RWPE2 (cell line): ENCODE results near the gene PTPRN2.

ENCODE experiments used
- ATAC-seq: fragments of 200-7000 bp; cut with Tn5 transposase; 3 replicates; pipeline ENCODE4 v1.9.1; 2021; ENCODE audit warnings: low read depth
- DNase-seq: peaks from one replicate; pipeline ENCODE4 v3.0.0-alpha.2; 2020; ENCODE audit warnings: low spot score
- H3K27ac ChIP-seq: fragments of 450-650 bp; 2 replicates; pipeline ENCODE4 v1.5.1; 2017; ENCODE audit warnings: mild to moderate bottlenecking; ENCODE audit not compliant: poor library complexity, severe bottlenecking
- H3K27me3 ChIP-seq: fragments of 250-450 bp; sonication (Bioruptor Pico); 2 replicates; pipeline ENCODE4 v1.5.1; 2021; ENCODE audit warnings: mild to moderate bottlenecking, moderate library complexity; ENCODE audit not compliant: insufficient read depth, poor library complexity, severe bottlenecking
- H3K36me3 ChIP-seq: fragments of 250-450 bp; sonication (Bioruptor Pico); 2 replicates; pipeline ENCODE4 v1.5.1; 2020; ENCODE audit warnings: low read depth, mild to moderate bottlenecking, moderate library complexity
- H3K4me1 ChIP-seq: fragments of 250-450 bp; sonication (Bioruptor Pico); 2 replicates; pipeline ENCODE4 v1.5.1; 2021; ENCODE audit warnings: mild to moderate bottlenecking, moderate library complexity; ENCODE audit not compliant: insufficient read depth, poor library complexity, severe bottlenecking
- H3K4me3 ChIP-seq: fragments of 250-450 bp; sonication (Bioruptor Pico); 2 replicates; pipeline ENCODE4 v1.5.1; 2021; ENCODE audit warnings: mild to moderate bottlenecking, moderate library complexity; ENCODE audit not compliant: severe bottlenecking
- H3K9me3 ChIP-seq: fragments of 250-450 bp; sonication (Bioruptor Pico); 2 replicates; pipeline ENCODE4 v1.5.1; 2021; ENCODE audit warnings: mild to moderate bottlenecking, moderate library complexity; ENCODE audit not compliant: severe bottlenecking
- CTCF ChIP-seq: fragments of 450-650 bp; IDR thresholded peaks from one replicate; pipeline ENCODE4 v1.5.1; 2017; ENCODE audit warnings: mild to moderate bottlenecking, moderate library complexity; ENCODE audit not compliant: poor library complexity, severe bottlenecking

The PTPRN2 gene

GRCh38 chr7:157623556-157623955 lies 964.1 kb downstream of the PTPRN2 start:
- ATAC-seq (no peak), DNase-seq (no peak)
- no peak overlapping the region for H3K4me3 ChIP-seq
- no peak overlapping the region for H3K27ac ChIP-seq
- no peaks in the 10 kb centered on the region for H3K9me3 ChIP-seq
- H3K27me3 ChIP-seq: no peaks in the 10 kb centered on the region
- H3K4me1 ChIP-seq: no peaks in the 10 kb centered on the region
- H3K36me3 ChIP-seq: no peaks in the 10 kb centered on the region
- no peak for TF ChIP-seq CTCF

- no peak for TF ChIP-seq CTCF
- DNase-seq: no peak
- Histone ChIP-seq H3K27me3 (no peaks in the 10 kb centered on the region), H3K4me1 (no peaks in the 10 kb centered on the region), H3K9me3 (no peaks in the 10 kb centered on the region), H3K36me3 (no peaks in the 10 kb centered on the region), H3K27ac (no peak overlapping the region), H3K4me3 (no peak overlapping the region)
- ATAC-seq: no peak
Observed at GRCh38 chr7:157622408-157623205, 965.0 kb downstream of the PTPRN2 start.

- Histone ChIP-seq H3K36me3 (no peaks in the 10 kb centered on the region), H3K4me1 (no peaks in the 10 kb centered on the region), H3K27me3 (no peaks in the 10 kb centered on the region), H3K27ac (no peak overlapping the region), H3K4me3 (no peak overlapping the region), H3K9me3 (no peaks in the 10 kb centered on the region)
- ATAC-seq: no peak
- DNase-seq: no peak
- no peak for TF ChIP-seq CTCF
Observed at GRCh38 chr7:157622000-157622399, 965.6 kb downstream of the PTPRN2 start.

GRCh38 chr7:157621131-157621681 lies 966.4 kb downstream of the PTPRN2 start:
- Histone ChIP-seq H3K4me3 (no peak overlapping the region), H3K27me3 (no peaks in the 10 kb centered on the region), H3K36me3 (no peaks in the 10 kb centered on the region), H3K9me3 (no peaks in the 10 kb centered on the region), H3K4me1 (no peaks in the 10 kb centered on the region), H3K27ac (no peak overlapping the region)
- ATAC-seq: no peak
- no peak for TF ChIP-seq CTCF
- DNase-seq: no peak

GRCh38 chr7:157620616-157621015 lies 967.0 kb downstream of the PTPRN2 start:
- Histone ChIP-seq H3K27me3 (no peaks in the 10 kb centered on the region), H3K4me1 (no peaks in the 10 kb centered on the region), H3K27ac (no peak overlapping the region), H3K36me3 (no peaks in the 10 kb centered on the region), H3K9me3 (no peaks in the 10 kb centered on the region), H3K4me3 (no peak overlapping the region)
- DNase-seq (no peak), ATAC-seq (no peak)
- no peak for TF ChIP-seq CTCF
